Mesothelial cell of epicardium (in vitro differentiated cells): Measurements from ENCODE around the gene PFKL. TPM values are rescaled to one million over a fixed set of nuclear protein-coding genes. Genes with fewer than 3 reads are reported as not detected.
"Not testable (repeated sequence)": the region's sequence is repeated elsewhere in the genome, so short reads cannot be mapped to it uniquely, and the experiment has no call there.

ENCODE experiments used
- DNase-seq, 2 experiments: peaks; one replicate each; pipeline ENCODE4 v3.0.0; 2021; ENCODE audit warnings: low spot score in 2 of 2; ENCODE audit not compliant: unreplicated experiment in 2 of 2
- H3K27ac Mint-ChIP-seq: 2 replicates; pipeline ENCODE4 v1.8.0; 2021; ENCODE audit warnings: mixed read lengths
- H3K27me3 Mint-ChIP-seq: 2 replicates; pipeline ENCODE4 v1.8.0; 2021; ENCODE audit warnings: low read depth, mixed read lengths
- H3K36me3 Mint-ChIP-seq: 2 replicates; pipeline ENCODE4 v1.8.0; 2021; ENCODE audit warnings: mixed read lengths
- H3K4me1 Mint-ChIP-seq: 2 replicates; pipeline ENCODE4 v1.8.0; 2021; ENCODE audit warnings: mixed read lengths
- H3K4me3 Mint-ChIP-seq: 2 replicates; pipeline ENCODE4 v1.8.0; 2021; ENCODE audit warnings: mild to moderate bottlenecking, moderate library complexity, mixed read lengths
- H3K9me3 Mint-ChIP-seq: 2 replicates; pipeline ENCODE4 v1.8.0; 2021; ENCODE audit warnings: mixed read lengths
- total RNA-seq: library from RNA; stranded (reverse); gene quantifications from 3 replicates; pipeline ENCODE4 v1.2.1, GENCODE V29; 2021
- TF ChIP-seq, protein P1 (sequence below): fragments of 200-600 bp; sonication (generic); IDR thresholded peaks from one replicate; pipeline ENCODE4 v1.5.0; 2021; ENCODE audit warnings: antibody characterized with exemption; ENCODE audit not compliant: unreplicated experiment

Gene PFKL
- total RNA-seq, 1 donor from 2014 or later = 155 TPM

DNA sequence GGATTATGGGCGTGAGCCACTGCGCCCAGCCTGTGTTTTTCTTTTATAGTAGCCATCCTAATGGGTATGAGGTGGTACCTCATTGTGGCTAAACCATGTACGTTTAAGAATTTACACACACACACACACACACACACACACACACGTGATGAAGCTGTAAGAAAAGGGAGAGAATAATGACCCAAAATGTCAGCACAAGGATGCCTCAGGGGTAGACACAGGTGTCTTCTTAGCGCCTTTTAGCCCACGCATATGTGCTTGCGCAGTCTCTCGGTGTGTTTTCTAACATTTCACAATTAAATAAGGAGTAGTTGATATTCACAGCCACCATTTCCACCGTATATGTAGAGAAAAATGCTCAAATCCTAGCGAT, 782 bp upstream of the PFKL start:
- Mint-ChIP-seq H3K4me3 (peak overlapping the region; percentile 83), H3K27me3 (no peaks in the 10 kb centered on the region), H3K4me1 (peaks cover 26% of the 10 kb centered on the region), H3K36me3 (no peaks in the 10 kb centered on the region), H3K27ac (peak overlapping the region; percentile 95), H3K9me3 (no peaks in the 10 kb centered on the region)
- no peak for DNase-seq
- TF ChIP-seq, protein P1, sequence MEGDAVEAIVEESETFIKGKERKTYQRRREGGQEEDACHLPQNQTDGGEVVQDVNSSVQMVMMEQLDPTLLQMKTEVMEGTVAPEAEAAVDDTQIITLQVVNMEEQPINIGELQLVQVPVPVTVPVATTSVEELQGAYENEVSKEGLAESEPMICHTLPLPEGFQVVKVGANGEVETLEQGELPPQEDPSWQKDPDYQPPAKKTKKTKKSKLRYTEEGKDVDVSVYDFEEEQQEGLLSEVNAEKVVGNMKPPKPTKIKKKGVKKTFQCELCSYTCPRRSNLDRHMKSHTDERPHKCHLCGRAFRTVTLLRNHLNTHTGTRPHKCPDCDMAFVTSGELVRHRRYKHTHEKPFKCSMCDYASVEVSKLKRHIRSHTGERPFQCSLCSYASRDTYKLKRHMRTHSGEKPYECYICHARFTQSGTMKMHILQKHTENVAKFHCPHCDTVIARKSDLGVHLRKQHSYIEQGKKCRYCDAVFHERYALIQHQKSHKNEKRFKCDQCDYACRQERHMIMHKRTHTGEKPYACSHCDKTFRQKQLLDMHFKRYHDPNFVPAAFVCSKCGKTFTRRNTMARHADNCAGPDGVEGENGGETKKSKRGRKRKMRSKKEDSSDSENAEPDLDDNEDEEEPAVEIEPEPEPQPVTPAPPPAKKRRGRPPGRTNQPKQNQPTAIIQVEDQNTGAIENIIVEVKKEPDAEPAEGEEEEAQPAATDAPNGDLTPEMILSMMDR = no peak

DNA sequence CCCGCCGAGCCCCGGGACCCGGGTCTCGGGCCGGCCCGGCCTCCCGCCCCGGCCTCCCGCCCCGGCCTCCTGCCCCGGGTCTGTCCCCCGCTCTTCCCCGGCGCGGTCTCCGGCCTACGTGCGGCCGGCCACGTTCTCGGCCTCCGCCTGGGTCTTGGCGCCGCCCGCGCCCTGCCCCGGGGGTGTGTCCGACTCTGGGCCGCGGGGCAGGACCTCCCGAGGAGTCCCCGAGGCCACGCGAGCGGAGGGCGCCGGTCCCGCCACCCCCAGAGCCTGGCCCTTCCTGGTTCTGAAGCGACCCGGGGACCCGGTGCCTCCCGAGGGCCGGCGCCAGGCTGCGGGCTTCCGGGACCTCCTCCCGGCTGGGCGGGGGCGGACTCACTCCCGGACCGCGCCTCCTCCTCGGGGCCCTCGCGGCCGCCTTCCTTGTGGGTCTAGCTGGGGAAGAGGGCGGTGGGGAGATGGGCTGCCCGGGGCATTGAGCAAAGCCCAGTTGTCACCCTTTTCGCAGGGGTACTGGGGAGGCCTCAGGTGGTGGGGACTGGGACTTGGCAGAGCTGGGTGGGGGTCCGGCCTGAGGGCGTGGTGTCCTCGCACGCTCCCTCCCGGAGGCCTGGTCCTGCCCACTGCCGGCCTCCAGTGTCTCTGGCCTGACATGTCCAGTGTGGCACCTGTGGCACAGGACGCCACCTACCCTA, 558 bp downstream of the PFKL start:
- Mint-ChIP-seq H3K27ac (peak overlapping the region; percentile 34), H3K4me3 (peak overlapping the region; percentile 76), H3K9me3 (no peaks in the 10 kb centered on the region), H3K27me3 (no peaks in the 10 kb centered on the region), H3K36me3 (no peaks in the 10 kb centered on the region), H3K4me1 (peaks cover 29% of the 10 kb centered on the region)
- TF ChIP-seq, protein P1 = no peak
- DNase-seq = peak; percentile 52 to 73

DNA sequence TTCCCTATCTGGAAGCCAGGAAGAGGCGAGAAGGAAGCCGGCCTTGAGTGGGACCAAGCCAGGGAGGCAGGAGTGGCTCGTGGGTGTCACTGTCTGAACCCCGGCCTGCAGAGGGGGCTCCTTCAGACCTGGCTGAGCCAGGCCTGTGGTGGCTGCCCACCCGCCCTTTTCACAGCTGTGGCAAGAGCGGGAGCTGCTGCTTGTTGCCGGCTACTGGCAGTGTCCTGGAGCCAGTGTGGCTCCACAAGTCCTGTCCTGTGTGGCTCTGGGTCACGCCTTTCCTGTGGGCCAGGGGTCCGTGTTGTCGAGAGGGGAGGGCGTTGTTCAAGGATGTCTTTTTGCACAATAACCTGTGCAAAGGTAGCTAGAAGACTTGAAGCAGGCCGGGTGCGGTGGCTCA, 1.3 kb downstream of the PFKL start:
- Mint-ChIP-seq H3K27me3 (no peaks in the 10 kb centered on the region), H3K9me3 (no peaks in the 10 kb centered on the region), H3K4me1 (peaks cover 26% of the 10 kb centered on the region), H3K27ac (peak overlapping the region; percentile 34), H3K4me3 (peak overlapping the region; percentile 76), H3K36me3 (no peaks in the 10 kb centered on the region)
- TF ChIP-seq, protein P1 = no peak
- no peak for DNase-seq

DNA sequence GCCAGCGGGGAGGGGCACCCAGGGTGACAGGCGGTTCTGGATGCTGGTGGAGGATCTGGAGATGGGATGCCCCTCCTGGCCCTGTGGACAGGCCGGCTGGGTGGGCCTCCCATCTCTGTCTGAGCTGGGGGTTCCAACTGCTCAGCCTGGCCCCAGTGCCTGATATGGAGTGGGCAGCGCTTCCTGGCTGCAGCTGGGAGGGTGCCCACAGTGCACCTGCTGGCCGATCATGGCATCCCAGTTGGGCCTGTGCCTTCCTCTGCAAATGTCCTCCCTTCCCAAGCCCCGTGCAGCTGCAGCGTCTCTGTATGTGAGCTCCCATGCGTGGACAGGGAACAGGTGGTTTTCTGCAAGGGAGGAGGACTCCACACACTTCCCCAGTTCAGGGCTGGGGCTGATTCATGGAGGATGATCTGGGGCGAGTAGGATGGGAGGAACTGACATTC, 2.1 kb downstream of the PFKL start:
- H3K4me1 Mint-ChIP-seq = peaks cover 29% of the 10 kb centered on the region
- no peak overlapping the region for H3K27ac Mint-ChIP-seq
- TF ChIP-seq, protein P1 = no peak
- no peak for DNase-seq
- no peaks in the 10 kb centered on the region for H3K9me3 Mint-ChIP-seq
- H3K4me3 Mint-ChIP-seq = peak overlapping the region; percentile 51
- no peaks in the 10 kb centered on the region for H3K27me3 Mint-ChIP-seq
- H3K36me3 Mint-ChIP-seq = no peaks in the 10 kb centered on the region

DNA sequence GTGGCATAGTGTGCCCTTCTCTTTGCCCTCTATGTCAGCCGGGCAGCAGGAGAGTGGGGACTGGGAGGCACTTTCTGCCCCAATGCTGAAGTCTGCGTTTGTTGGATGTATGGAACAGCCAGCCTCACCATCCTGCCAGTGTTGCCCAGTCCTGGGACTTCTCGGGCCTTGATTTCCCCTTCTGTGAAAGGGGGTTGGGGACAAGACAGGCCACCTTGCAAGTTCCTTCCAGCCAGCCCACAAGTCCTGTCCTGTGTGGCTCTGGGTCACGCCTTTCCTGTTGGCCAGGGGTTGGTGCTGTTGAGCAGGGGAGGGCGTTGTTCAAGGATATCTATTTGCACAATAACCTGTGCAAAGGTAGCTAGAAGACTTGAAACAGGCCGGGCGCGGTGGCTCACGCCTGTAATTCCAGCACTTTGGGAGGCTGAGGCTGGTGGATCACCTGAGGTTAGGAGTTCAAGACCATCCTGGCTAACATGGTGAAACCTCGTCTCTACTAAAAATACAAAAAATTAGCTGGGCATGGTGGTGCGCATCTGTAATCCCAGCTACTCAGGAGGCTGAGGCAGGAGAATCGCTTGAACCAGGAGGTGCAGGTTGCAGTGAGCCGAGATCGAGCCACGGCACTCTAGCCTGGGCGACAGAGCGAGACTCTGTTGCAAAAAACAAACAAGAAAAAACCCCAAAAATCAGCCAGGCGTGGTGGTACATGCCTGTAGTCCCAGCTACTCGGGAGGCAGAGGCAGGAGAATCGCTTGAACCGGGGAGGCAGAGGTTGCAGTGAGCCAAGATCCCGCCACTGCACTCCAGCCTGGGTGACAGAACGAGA, 2.9 kb downstream of the PFKL start:
- not testable (repeated sequence) for H3K36me3 Mint-ChIP-seq, H3K27me3 Mint-ChIP-seq, H3K27ac Mint-ChIP-seq, DNase-seq, H3K9me3 Mint-ChIP-seq
- Mint-ChIP-seq H3K4me1 (peaks cover 35% of the 10 kb centered on the region), H3K4me3 (peak overlapping the region; percentile 51)

DNA sequence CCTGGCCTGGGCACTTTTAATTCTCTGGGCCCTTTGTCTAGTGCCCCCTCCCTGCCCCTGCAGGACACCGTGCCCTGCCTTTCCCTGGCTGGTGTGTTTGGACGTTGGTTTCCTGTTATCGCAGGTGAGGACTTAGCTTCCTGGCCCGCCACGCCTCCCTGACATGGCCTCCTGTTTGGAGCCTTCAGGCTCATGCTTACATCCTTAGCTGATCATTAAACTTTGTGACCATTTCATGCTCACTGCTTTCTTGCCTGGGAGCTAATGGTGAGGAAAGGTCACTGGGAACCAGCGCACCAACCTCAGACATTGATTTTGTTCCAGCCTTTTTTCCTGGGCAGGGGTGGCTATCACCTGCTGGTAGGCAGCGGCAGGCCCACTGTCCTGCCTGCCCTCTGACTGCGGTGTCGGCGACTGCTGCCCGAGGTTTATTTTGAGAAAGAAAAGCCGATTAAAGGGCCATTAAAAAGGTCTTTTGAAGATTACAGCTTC, 3.7 kb downstream of the PFKL start:
- Mint-ChIP-seq H3K27ac (peak overlapping the region; percentile 35), H3K9me3 (no peaks in the 10 kb centered on the region), H3K4me3 (peak overlapping the region; percentile 10), H3K4me1 (peaks cover 37% of the 10 kb centered on the region), H3K27me3 (no peaks in the 10 kb centered on the region), H3K36me3 (peaks cover 3% of the 10 kb centered on the region)
- no peak for DNase-seq
- TF ChIP-seq, protein P1 = no peak
